NCI-H1694 (cell line): Measurements from ENCODE around the gene TRIP13.
"Not testable (repeated sequence)": the region's sequence is repeated elsewhere in the genome, so short reads cannot be mapped to it uniquely, and the experiment has no call there.

Experiments
- DNase-seq: peaks from one replicate; lab custom pipeline; 2025; lab: John Stamatoyannopoulos, UW

TRIP13 gene

DNA sequence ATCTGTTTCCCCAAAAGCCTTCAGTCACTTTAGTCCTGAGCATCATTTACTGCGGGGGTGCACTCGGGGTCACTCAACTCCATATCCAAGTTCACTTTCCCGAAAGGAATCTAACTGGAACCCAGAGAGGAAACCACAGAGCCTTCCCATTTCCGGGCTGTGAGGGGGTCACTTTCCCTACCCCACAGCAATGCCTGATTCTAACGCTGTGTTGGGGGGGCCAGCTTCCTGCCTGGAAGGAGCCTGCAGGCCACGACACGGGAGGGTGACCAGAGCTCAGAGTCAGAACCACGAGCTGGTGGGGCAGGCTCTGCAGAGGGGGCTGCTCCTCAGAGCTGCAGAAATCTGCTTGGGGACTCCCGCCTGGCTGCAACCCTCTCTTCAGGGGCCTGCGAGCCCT lies 20.4 kb upstream of the TRIP13 start:
- no peak for DNase-seq

DNA sequence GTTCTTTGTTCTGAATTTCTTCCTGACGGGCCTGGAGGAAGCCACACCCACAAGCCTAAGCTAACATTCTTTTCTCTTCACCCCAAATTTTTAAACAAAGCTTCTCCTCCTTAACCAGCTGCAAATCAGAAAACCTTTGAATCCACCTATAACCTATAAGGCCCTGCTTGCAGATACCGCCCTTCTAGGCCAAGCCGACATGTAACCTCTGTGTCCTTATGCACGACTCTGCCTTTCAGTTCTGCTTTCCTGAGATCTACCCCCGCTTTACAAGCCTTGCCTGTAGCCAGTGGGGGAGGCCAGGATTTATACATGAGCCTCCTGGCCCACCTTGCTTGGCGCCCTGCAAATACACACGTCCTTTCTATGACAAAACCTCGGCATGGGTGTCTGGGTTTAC lies 19.4 kb upstream of the TRIP13 start:
- no peak for DNase-seq

DNA sequence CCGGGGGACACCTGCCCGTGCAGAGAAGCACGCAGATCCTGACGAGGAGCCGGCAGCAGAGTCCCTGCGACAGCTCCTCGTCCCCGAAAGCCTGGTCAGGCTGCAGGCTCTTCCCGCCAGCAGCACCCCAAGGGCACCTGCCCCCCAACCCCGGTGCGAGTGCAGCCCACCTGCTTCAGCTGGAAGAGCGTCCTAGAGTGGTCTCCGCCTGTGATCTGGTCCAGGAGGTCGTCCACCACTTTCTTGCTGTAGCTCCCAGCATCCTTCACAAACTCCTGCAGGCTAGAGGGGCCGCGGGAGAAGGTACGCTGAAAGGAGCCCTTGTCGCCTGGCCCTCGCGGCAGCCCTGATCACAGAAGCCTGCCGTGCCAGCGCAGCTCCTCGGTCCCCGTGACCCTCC lies 16.8 kb upstream of the TRIP13 start:
- no peak for DNase-seq

DNA sequence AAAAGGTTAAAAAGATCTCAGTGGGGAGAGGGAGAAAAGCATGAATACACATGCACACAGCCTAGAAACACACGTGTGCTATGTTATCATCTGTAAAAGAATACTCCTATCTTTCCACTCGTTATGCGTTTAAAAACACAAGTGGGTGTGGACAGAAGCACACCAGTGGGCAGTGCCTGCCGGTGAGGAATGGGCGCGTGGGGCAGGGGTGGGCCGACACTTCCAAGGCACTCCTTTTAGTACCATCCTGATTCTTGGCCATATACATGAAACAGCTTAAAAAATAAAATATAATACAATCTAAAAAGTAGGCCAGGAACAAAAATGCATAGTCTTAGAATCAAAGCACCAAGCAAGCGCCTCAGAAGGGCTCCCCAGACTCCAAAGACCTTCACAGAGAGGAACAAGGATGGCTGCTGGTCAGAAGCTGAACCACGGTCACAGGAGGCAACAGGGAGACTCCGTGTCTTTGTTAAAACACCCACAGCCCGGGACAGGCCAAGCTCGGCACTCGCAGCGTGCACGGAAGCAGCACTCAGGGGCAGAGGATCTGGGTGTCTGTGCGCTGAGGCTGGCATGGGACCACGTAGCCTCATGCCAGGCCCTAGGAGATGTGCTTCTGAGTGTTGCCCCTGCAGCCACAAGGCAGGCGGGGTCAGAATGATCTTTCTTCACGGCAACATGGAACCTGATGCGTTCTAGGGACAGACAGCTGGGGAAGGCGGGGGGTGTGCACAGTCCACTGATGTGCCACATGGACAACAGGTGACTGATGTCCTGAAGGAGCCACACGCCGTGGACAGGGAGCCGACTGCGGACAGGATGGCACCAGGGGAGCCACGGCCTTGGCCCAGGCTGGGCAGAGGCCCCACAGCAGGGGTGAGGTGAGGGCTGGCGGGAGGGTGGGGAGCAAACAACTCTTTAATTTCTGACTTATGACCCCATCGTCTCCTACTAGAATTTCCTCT lies 16.0 kb upstream of the TRIP13 start:
- no peak for DNase-seq

DNA sequence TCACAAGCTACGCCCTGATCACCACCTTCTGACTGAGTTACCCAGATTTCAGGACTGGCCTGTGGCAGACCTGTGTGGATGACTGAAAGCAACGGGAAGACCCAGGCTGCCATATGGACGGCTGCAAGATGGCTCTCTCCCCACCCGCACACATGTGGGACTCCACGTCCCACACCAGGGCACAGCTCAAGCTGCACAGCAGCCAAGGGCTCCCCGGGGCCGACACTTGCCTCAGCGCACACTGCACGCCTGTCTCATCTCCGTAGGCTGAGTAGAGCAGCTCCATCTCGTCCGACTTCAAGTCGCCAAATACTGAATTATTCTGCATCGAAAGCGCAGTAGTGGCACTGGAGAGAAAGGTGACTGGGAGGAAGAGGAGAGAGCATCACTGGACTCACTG lies 14.6 kb upstream of the TRIP13 start:
- DNase-seq = no peak

DNA sequence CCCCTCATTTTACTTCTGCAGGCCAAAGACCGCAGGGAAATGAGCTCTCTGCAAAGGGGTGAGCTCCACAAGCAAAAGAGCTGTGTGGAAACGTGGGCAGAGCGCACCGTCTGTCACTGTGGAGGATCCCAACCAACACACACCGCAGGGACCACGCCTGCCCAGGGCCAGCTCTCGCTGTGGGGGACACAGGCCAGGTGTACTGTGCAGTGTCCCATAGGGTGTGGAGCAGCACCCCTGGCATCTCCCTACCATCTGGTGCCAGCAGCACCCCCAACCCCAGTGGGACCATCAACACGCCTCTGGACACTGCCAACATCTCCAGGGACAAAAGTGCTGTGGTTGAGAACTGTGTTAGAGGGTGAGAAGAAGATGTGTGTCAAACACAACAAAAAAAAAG lies 14.0 kb upstream of the TRIP13 start:
- not testable (repeated sequence) for DNase-seq

DNA sequence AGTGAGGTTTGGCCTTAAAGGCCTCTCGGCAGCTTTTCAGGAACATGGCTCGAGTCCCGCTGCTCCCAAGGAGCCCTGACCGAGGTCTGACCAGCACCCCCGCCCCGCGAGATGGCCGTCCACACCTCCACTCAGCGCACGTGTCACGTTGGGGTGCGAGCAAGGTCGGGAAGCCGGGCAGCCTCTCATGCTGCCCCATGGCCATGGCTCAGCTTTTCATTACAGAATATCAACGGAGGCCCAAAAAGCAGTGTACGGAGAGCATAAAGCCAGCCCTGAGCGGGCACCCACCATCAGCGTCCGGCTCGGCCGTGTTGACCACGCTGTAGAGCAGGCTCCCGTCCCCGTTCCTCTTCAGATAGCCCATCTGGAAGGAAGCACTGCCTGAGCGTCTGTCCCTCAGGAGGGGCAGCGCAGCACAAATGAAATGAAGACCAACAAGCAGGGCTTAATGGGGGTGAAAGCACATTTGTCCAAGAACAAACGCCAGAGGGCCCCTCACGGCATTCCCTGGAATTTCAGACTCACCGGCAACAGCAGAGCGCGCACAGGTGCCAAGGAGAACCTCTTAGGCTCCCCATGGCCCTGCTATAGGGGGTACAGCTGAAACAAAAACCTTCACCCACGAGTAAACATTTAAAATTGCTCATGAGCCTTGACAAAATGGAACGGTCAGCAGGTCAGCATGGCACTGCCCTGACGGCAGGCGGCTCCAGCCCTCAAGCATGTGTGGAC lies 11.7 kb upstream of the TRIP13 start:
- no peak for DNase-seq

DNA sequence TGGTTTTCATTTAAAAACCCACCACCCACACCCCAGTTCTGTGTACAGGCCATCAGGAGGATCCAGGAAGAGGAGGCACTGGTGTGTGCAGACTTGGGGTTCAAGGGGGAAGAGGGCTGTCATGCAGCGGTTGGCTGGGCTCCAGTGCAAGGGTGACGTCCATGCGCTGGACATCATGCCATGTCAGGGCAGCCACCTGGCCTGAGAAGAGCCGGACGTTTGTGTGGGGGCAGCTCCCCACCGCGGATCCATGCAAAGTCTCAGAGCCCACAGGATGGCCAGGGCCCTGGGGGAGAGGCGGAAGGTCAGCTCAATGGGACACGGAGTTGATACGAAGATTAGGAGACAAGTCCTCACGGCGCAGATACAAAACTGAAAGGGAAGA lies 11.1 kb upstream of the TRIP13 start:
- no peak for DNase-seq

DNA sequence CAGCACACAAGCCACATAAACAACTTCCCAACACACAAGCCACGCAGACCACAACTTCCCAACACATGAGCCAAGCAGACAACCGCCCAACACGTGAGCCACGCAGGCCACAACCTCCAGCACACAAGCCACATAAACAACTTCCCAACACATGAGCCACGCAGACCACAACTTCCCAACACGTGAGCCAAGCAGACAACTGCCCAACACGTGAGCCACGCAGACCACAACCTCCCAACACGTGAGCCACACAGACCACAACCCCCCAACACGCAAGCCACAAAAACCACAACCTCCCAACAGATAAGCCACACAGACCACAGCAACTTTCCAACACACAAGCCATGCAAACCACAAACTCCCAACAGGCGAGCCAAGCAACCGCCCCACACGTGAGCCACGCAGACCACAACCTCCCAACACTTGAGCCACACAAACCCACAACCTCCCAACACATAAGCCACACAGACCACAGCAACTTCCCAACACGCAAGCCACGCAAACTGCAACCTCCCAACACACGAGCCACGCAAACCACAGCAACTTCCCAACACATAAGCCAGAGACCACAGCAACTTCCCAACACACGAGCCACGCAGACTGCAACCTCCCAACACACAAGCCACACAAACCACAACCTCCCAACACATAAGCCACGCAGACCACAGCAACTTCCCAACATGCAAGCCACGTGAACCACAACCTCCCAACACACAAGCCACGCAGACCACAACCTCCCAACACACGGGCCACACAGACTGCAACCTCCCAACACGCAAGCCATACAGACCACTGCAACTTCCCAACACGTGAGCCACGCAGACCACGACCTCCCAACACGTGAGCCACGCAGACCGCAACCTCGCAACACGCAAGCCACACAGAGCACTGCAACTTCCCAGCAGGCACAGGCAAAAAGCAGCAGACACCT lies 10.2 kb upstream of the TRIP13 start:
- no peak for DNase-seq

DNA sequence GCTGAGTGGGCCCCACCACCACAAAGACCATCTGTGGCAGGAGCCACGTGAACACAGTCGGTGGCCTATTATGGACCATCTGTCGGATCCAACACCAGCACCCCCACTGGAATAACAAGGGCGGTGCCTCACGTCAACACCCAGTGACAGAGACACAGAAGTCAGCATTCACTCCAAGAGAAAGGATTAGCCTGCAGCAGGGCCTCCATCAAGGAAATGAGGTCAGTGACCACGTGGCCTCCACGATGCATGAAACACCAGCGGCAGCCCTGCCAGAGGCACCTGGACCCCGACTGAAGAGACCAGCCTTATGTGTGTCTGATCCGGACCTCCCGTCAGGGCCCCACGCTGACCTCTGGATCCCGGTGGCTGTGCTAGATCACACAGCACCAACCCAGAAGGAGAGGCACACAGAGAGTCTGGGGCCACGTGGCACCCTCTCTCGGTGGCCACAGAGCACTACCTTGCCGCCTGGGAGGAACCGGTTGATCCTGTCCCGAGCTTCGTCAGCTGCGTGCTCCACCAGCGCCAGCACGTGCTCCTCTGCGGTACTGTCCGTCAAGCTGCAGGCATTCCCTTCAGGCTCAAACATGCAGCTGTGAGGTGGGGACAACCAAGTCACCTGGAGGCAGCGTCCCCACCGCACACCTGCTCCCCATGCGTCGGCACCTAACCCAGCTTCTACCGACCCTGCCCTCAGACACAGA lies 9.1 kb upstream of the TRIP13 start:
- no peak for DNase-seq

DNA sequence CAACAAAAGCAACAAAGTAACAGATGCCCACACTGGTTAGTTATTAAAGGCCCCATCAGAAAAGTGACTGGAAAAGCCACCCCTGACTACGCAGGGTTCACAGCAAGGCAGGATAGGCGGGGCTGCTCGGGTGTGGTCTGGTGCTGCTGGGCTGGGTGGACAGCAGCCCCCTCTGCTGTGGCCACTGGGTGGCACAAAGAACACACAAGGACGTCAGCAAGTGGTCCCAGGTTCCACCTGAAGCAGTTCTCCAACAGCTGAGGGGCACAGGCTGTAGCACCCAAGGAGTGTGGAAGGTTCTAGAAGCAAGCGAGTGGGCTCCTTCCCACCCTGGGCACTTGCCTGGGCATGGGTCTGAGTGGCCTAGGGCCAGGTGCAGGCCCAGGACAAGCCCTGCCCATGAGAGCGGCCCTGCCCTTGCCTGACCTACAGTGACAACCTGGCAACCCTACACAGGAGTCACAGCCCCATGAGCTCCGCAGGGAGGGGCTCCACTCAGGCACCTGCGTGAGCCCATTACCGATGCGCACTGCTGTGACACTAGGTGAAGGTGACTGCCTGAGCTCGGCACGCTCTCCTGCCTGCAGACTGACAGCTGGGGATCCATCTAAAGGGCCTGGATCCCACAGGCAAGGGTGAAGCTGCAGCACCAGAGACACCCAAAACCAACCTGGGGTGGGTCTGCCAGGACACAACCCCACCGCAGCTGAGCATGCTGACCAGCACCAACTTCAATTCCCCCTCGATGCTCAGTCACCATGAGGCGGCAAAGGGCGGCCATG lies 8.1 kb upstream of the TRIP13 start:
- no peak for DNase-seq

DNA sequence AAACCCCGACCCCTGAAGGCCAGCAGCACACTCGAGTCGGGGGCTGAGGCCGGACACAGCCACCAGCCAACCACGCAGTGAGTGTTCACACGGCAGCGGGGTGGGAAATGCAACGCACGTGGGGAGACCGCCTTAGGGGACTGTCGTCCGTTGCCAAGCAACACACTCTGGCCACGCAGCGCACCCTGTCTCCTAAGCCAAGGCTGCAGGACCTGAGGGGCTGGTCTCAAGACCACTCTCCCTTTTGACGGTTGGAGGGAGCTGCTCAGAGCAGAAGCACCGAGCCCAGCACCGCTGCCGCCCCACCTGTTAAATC lies 7.6 kb upstream of the TRIP13 start:
- no peak for DNase-seq

DNA sequence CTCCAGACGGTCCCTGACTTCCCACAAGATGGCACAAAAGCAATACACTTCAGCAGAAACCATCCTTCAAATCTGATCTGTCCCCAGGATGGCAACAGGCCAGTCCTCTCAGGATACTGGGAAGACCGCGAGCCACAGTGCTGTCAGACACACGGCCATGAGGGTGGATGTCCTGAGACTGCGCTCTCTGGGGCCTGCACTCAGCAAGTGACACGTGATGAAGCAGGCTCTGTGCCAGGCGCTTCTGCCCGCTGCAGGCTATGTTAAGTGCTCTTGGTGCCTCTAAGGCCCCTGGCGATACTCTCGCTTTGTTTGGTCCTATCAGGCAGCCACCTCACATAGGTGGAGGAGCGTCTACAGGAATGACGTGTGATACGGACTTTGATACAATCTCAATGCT lies 7.2 kb upstream of the TRIP13 start:
- DNase-seq = no peak

DNA sequence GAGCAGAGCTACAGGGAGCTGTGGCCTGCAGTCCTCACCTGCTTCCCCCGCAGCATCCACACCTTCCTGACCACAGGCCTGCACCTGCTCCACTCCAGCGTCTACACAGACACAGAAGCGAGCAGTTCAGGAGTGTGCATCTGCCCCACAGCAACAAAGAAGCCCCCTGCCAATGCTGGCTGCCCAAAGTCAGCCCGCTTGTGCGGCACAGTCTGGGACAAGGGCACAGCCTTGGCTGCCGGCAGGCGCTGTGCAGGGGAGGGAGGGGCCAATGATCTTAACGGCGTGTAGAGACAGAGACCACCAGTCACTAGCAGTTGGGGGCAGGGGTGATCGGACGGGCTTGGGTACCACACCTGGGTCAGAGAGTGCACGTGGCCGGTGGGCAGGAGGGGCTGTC lies 6.6 kb upstream of the TRIP13 start:
- no peak for DNase-seq

DNA sequence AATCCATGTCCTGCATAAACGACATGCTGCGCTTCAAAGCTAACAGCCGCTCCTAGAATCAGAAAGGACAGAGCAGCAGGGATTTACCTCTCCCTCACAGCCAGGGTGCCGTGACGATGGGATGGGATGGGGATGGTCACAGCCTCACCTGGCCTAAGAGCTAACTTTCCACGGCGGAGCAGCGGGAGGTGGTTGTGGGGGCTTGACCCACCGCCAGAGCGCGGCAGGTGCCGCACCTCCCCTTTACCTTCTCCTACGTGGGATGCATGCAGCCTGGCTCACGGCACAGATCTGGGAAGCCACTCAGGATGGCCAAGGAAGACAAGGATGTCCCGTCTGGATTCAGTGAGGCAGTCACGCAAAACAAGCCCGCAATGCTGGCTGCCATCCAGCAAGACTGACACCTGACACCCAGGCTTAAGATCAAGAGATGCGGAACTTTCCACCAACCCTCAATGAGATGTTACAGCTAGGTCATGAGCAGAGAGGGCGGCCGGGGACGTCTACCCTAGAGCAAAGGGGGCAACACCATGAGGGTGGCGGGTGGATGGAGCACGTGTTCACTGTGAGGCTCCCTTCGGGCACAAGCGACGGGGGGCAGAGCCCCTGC lies 5.9 kb upstream of the TRIP13 start:
- DNase-seq = no peak

DNA sequence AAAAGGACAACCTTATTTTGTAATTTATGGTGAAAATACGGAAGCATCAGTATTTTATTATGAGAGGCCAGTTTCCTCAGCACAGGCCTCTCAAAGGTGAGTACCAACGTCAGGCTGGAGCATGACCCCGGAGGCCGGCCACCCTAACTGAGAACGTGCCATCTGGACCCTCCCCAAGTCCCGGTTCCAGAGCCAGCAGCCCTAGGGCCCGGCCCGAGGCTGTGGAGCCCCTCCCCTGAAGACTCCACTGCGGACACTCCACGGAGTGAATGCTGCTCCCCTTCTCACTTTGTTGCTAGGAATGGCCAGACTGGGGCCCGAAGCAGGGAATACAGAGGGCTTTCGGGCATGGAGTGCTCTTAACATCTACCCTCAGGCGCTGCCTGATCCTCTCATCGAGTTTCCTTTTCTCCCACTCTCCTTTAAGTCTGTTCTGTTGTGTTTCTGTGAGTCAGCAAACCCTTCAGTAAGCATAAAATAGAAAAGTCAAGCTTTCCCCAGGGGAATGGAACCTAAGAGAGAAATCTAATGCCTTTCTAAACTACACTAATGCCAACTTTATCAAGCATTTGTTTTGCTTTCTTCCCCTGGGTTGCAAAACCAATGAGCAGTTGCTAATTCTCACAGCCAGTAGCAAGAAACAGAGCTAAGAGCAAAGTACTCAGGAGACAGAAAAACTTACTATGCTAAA lies 4.6 kb upstream of the TRIP13 start:
- no peak for DNase-seq

DNA sequence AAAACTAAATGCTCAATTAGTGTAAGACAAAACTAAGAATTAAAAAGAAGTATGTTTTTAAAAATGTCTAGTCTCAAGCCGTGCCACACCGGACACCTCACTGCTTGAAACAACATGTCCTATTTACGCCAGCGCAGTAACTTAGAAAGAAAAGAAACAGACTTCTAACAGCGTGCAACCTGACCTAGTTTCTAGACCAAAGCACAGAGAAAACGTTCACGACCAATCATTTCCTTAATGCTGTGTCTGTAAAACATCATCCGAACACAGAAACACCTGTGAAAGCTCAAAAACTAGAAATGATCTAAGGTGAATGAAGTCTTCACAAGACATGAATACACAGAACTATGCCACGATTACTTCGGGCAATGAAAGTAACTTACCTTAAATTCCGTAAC lies 4.0 kb upstream of the TRIP13 start:
- DNase-seq = no peak

DNA sequence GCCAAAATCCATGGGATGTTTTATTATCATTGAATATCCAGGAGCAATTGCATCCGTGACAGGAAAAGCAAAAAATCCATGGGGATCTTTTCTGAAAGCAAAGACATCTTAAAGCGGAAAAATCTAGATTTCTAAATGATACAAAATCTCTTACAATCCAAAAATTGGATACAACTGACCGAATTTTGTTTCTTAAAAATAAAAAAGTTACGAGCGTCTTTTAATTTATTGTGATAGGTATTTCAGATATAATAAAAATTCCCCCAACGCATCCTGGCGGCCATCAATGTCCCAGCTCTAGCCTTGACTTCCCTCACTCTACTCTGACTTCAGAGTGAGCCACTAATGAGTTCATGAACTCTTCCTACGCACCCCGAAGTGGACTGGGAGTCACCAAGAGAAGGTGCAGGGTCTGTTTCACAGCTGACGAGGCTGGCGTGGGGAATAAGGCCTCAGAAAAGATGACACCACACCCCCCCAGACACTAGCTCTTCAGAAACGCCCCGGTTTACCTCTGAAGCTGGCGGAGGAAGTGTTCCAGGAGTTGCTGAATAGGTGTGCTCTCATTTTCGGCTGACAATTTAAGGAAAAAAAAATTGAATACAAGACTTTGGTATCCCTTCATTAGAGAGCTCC lies 3.5 kb upstream of the TRIP13 start:
- DNase-seq = no peak

DNA sequence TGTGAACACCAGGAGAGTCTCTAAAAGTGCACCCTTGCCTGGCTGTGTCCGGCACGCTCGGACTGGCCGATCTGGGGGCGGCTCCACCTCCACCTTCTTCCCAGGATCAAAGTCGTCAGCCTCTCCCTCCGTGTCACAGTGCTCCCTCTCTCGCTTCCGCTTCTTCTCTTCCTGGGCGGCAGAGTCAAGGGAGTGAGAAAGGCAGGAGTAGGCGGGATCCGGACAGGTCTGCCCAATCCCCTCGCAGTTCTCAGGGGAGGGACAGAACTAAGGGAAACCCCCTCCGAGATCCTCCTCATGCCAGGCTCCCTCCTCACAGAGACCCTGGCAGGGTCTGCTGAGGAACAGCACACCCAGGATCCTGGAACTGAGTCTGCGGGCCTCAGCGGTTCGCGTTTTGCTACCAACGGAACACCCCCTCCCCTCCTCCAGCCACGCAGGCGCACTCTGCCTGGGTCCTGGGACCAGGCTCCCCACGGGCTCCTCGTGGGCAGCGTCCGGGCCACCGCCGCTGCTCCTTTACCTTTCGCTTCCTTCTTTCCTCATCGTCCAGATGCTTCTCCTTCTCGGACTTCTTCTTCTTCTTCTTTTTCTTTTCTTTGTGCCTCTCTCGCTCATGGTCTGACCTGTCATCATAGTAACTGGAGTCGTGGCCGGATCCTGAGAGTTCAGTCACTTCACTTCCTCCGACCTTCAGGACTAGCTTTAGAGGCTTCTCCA lies 1.4 kb upstream of the TRIP13 start:
- DNase-seq = no peak
